DMS 273 (cell line): ENCODE measurements around the gene NUP54.

Source experiments
- DNase-seq: peaks from one replicate; lab custom pipeline; 2025; ENCODE audit not compliant: unreplicated experiment; lab: John Stamatoyannopoulos, UW

The NUP54 gene

GRCh38 chr4:76147454-76148141 is 599 bp downstream of the NUP54 start:
- peak; percentile 96 for DNase-seq

GRCh38 chr4:76144546-76144945 is 3.7 kb downstream of the NUP54 start:
- DNase-seq = no peak

- no peak for DNase-seq
These were observed 7.0 kb downstream of the NUP54 start for GRCh38 chr4:76141241-76141640.

- DNase-seq = no peak
These were observed 20.4 kb downstream of the NUP54 start for GRCh38 chr4:76127754-76128153.

- DNase-seq = no peak
These were observed 22.4 kb downstream of the NUP54 start for GRCh38 chr4:76125816-76126215.

GRCh38 chr4:76120199-76120598 is 28.0 kb downstream of the NUP54 start:
- no peak for DNase-seq

- DNase-seq = no peak
These were observed 30.7 kb downstream of the NUP54 start for GRCh38 chr4:76117536-76117935.

- DNase-seq = no peak
These were observed 31.4 kb downstream of the NUP54 start for GRCh38 chr4:76116821-76117220.

GRCh38 chr4:76108467-76109181 is 39.6 kb downstream of the NUP54 start:
- peak; percentile 42 for DNase-seq

- no peak for DNase-seq
These were observed 41.8 kb downstream of the NUP54 start for GRCh38 chr4:76106442-76106841.

- DNase-seq = peak; percentile 2
These were observed 42.5 kb downstream of the NUP54 start for GRCh38 chr4:76105652-76106051.

- no peak for DNase-seq
These were observed 52.1 kb downstream of the NUP54 start for GRCh38 chr4:76096076-76096475.

GRCh38 chr4:76095568-76095967 is 52.6 kb downstream of the NUP54 start:
- DNase-seq = no peak

GRCh38 chr4:76091052-76091451 is 57.1 kb downstream of the NUP54 start:
- DNase-seq = no peak

GRCh38 chr4:76090241-76090691 is 57.9 kb downstream of the NUP54 start:
- DNase-seq = no peak

- DNase-seq = no peak
These were observed 59.5 kb downstream of the NUP54 start for GRCh38 chr4:76088719-76089118.

- DNase-seq = peak; percentile 72
These were observed 61.0 kb downstream of the NUP54 start for GRCh38 chr4:76087007-76087769.

GRCh38 chr4:76084542-76084941 is 63.7 kb downstream of the NUP54 start:
- DNase-seq = no peak

GRCh38 chr4:76083386-76083988 is 64.7 kb downstream of the NUP54 start:
- DNase-seq = no peak

GRCh38 chr4:76078033-76078613 is 70.1 kb downstream of the NUP54 start:
- DNase-seq = no peak

GRCh38 chr4:76074993-76075600 is 73.1 kb downstream of the NUP54 start:
- no peak for DNase-seq
